GM12878 (cell line): ENCODE data around the gene ZFPM1.

Experiments
- ATF3 ChIP-seq: IDR thresholded peaks from 2 replicates; pipeline ENCODE4 v1.6.1; 2011; ENCODE audit warnings: low read depth, mild to moderate bottlenecking, low read length, moderate library complexity, borderline replicate concordance; ENCODE audit errors: extremely low read depth
- BACH1 ChIP-seq: fragments of 450-650 bp; IDR thresholded peaks from 2 replicates; pipeline ENCODE4 v1.6.1; 2017; ENCODE audit warnings: mild to moderate bottlenecking, borderline replicate concordance
- KDM1A ChIP-seq: fragments of 200-600 bp; sonication (generic); IDR thresholded peaks from 2 replicates; pipeline ENCODE4 v1.6.1; 2016; ENCODE audit warnings: borderline replicate concordance
- NFXL1 ChIP-seq: fragments of 450-650 bp; IDR thresholded peaks from 2 replicates; pipeline ENCODE4 v1.6.1; 2017; ENCODE audit warnings: antibody characterized with exemption, mild to moderate bottlenecking, borderline replicate concordance
- POLR2A ChIP-seq: IDR thresholded peaks from 2 replicates; pipeline ENCODE4 v1.6.1; 2011; ENCODE audit warnings: low read depth, mild to moderate bottlenecking, low read length
- RAD21 ChIP-seq: IDR thresholded peaks from 2 replicates; pipeline ENCODE4 v1.6.1; 2011; ENCODE audit warnings: mild to moderate bottlenecking, low read depth, low read length, moderate library complexity; ENCODE audit not compliant: insufficient read depth
- ZNF217 ChIP-seq: fragments of 450-650 bp; IDR thresholded peaks from 2 replicates; pipeline ENCODE4 v1.6.1; 2017; ENCODE audit warnings: antibody characterized with exemption, mild to moderate bottlenecking
- TF ChIP-seq, protein P1 (sequence below), 3 experiments: IDR thresholded peaks in 2 of 3; conservative IDR thresholded peaks in 1 of 3; 2 replicates each; pipeline ENCODE4 v1.5.1; 2011; ENCODE audit warnings: low read depth in 3 of 3, low read length in 3 of 3, mild to moderate bottlenecking in 3 of 3, control low read depth in 2 of 3, moderate library complexity in 2 of 3, inconsistent platforms in 1 of 3, mixed read lengths in 1 of 3; ENCODE audit not compliant: control insufficient read depth in 2 of 3, insufficient read depth in 1 of 3; ENCODE audit errors: extremely low read depth in 1 of 3
- TF ChIP-seq, protein P2 (sequence below): IDR thresholded peaks from 2 replicates; pipeline ENCODE4 v1.6.1; 2012; ENCODE audit warnings: low read length, inconsistent platforms

DNA sequence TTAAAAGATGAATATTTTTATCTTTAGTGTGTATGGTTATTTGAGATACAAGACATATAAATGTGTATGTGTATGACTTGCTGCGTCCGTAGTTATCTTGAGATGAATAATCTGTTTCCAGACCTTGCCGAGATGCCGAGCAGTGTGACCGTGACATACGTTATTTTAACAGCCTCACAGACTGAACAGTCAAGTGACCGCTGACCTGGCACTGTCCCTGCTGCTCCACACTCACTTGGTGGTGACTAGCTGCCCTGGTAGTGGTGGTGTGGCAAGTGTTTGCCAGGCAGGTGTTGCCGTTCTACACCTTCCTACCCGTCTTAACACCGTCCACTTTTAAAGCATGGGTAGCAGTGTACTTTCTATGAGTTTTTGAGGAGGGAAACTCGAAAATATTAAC, 122.2 kb downstream of the ZFPM1 start:
- no peak for TF ChIP-seq POLR2A
- TF ChIP-seq KDM1A = no peak
- TF ChIP-seq RAD21 = no peak
- TF ChIP-seq, protein P1, sequence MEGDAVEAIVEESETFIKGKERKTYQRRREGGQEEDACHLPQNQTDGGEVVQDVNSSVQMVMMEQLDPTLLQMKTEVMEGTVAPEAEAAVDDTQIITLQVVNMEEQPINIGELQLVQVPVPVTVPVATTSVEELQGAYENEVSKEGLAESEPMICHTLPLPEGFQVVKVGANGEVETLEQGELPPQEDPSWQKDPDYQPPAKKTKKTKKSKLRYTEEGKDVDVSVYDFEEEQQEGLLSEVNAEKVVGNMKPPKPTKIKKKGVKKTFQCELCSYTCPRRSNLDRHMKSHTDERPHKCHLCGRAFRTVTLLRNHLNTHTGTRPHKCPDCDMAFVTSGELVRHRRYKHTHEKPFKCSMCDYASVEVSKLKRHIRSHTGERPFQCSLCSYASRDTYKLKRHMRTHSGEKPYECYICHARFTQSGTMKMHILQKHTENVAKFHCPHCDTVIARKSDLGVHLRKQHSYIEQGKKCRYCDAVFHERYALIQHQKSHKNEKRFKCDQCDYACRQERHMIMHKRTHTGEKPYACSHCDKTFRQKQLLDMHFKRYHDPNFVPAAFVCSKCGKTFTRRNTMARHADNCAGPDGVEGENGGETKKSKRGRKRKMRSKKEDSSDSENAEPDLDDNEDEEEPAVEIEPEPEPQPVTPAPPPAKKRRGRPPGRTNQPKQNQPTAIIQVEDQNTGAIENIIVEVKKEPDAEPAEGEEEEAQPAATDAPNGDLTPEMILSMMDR (IDR thresholded peaks at IDR 0.05 in 2 of 3, conservative IDR thresholded peaks at IDR 0.05 in 1 of 3; ENCODE audit: control insufficient read depth in 2 of 3, extremely low read depth in 1 of 3, insufficient read depth in 1 of 3, low read depth in 3 of 3, low read length in 3 of 3) = no peak
- TF ChIP-seq ATF3 = no peak
- TF ChIP-seq ZNF217 = no peak
- TF ChIP-seq NFXL1 = no peak
- TF ChIP-seq BACH1 = no peak
- TF ChIP-seq, protein P2, sequence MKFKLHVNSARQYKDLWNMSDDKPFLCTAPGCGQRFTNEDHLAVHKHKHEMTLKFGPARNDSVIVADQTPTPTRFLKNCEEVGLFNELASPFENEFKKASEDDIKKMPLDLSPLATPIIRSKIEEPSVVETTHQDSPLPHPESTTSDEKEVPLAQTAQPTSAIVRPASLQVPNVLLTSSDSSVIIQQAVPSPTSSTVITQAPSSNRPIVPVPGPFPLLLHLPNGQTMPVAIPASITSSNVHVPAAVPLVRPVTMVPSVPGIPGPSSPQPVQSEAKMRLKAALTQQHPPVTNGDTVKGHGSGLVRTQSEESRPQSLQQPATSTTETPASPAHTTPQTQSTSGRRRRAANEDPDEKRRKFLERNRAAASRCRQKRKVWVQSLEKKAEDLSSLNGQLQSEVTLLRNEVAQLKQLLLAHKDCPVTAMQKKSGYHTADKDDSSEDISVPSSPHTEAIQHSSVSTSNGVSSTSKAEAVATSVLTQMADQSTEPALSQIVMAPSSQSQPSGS = no peak
